ENCODE data around the gene COPG2.
"Not testable (repeated sequence)": the region's sequence is repeated elsewhere in the genome, so short reads cannot be mapped to it uniquely, and the experiment has no call there.

Gene COPG2, protein sequence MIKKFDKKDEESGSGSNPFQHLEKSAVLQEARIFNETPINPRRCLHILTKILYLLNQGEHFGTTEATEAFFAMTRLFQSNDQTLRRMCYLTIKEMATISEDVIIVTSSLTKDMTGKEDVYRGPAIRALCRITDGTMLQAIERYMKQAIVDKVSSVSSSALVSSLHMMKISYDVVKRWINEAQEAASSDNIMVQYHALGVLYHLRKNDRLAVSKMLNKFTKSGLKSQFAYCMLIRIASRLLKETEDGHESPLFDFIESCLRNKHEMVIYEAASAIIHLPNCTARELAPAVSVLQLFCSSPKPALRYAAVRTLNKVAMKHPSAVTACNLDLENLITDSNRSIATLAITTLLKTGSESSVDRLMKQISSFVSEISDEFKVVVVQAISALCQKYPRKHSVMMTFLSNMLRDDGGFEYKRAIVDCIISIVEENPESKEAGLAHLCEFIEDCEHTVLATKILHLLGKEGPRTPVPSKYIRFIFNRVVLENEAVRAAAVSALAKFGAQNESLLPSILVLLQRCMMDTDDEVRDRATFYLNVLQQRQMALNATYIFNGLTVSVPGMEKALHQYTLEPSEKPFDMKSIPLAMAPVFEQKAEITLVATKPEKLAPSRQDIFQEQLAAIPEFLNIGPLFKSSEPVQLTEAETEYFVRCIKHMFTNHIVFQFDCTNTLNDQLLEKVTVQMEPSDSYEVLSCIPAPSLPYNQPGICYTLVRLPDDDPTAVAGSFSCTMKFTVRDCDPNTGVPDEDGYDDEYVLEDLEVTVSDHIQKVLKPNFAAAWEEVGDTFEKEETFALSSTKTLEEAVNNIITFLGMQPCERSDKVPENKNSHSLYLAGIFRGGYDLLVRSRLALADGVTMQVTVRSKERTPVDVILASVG

GRCh38 chr7:130668258-130669084, at the start of gene COPG2:
TSS of gene COPG2 (minus strand) at chr7:130668748. CDS start at chr7:130668668, 80 bp downstream.
- peak; percentile 68 for DNase-seq (ENCODE audit: low read depth)

DNA sequence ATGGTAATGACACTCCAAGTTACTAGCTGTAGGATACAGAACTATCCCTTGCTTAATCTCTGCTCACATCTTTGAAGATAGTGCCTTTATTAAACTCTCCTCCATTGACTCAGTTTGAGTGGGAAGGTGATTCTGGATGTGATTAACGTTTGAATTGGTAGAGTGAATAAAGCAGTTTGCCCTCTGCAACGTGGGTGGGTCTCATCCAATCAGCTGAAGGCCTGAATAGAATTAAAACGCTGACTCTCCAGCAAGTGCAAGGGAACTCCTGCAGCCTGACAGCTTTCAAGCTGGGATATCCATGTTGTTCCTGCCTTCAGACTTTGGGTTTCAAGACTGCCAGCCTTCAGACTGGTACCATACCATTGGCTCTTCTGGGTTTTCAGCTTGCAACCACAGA, 43.9 kb upstream of the COPG2 start:
- DNase-seq (ENCODE audit: low read depth): no peak

- no peak for DNase-seq (ENCODE audit: low read depth)
Measured at GRCh38 chr7:130708766-130709165, 40.2 kb upstream of the COPG2 start.

GRCh38 chr7:130708001-130708400, 39.5 kb upstream of the COPG2 start:
- no peak for DNase-seq (ENCODE audit: low read depth)

DNA sequence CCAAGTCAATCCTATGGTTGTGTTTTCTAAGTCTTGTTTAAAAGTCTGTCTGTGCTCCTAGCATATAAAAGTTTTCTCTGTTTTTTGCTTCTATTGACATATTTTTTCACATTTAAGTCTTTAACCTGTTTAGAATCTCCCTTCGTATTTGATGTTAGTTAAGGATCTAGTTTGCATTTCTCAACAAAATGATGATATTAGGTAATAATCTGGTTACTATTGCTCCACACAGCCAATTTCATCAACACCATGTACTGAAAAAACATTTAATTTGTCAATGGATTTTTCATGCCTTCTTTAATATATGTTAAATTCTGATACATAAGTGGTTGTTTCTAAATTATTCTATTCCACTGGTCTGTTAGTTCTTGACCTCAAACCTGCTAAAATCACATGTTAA, 35.3 kb upstream of the COPG2 start:
- DNase-seq (ENCODE audit: low read depth): no peak

DNA sequence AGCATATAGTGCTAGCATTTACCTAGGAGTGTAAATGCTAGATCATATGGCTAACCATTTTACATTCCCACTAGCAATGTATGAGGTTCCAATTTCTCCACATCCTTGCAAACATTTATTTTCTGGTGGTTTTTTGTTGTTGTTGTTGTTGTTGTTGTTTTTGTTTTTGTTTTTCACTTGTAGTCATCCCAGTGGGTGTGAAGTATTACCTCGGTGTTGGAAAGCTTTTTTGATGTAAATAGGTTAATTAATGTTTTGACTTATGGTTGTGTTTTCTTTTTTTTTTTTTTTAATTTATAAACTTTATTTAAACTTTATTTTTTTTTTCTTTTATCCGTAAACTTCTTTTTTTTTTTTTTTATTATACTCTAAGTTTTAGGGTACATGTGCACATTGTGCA, 33.1 kb upstream of the COPG2 start:
- no peak for DNase-seq (ENCODE audit: low read depth)

GRCh38 chr7:130700760-130701159, 32.2 kb upstream of the COPG2 start:
- DNase-seq (ENCODE audit: low read depth): no peak

GRCh38 chr7:130699686-130700085, 31.1 kb upstream of the COPG2 start:
- DNase-seq (ENCODE audit: low read depth): no peak

DNA sequence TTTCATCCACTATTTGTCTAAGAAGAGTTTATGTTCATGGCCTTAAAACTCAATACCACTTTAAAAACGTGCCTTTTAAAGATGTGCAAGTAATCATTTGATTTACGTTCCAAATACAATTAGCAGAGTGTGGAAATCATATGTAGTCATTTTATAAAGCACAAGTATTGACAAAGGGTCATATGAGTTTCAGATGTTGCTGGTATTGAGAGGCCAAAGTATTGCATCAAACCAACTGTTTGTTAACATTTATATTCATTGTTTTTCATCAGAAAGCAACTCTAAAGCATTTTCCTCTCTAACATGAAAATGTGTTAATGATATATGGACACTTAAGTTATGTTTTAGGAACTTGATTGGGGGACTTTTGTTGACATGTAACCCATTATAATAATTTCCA, 29.3 kb upstream of the COPG2 start:
- DNase-seq (ENCODE audit: low read depth): no peak

DNA sequence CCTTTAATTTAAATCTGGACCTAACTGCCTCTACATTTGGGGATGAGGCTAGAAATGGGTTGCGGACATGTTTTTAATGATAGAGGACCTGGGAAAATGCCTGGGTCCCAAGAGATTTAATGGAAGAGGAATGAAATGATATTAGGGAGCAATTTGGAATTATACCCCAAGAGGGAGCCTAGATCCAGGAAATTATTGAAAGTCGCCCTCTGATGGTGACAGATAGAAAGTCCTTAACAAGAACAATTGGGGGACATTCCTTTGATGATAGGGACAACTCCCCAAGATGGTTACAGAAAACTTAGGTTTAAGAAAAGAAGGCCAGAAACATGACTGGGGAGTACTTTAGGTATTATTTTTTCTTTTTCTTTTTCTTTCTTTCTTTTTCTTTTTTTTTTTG, 27.3 kb upstream of the COPG2 start:
- peak; percentile 18 for DNase-seq (ENCODE audit: low read depth)

- not testable (repeated sequence) for DNase-seq (ENCODE audit: low read depth)
Measured at GRCh38 chr7:130692396-130692795, 23.8 kb upstream of the COPG2 start.

GRCh38 chr7:130689683-130690082, 21.1 kb upstream of the COPG2 start:
- no peak for DNase-seq (ENCODE audit: low read depth)

DNA sequence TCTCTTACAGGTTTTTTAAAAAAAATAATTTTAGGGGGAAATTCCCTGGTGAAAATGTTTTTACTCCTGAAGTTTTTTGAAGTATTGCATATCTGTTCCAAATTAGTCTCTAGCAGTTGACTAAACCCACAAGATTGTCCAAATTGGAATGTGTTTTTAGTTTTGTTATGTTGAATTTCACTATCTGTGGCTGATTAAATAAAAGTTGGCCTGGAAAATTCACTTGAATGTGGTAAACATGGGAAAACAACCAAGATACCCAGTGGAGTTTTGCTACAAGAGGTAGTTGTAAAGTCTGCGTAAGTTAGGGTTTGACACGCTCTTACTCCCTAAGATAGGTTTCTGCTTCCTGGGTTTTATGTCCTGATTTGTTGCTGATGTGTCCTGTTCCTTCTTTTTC, 14.5 kb upstream of the COPG2 start:
- DNase-seq (ENCODE audit: low read depth): no peak

DNA sequence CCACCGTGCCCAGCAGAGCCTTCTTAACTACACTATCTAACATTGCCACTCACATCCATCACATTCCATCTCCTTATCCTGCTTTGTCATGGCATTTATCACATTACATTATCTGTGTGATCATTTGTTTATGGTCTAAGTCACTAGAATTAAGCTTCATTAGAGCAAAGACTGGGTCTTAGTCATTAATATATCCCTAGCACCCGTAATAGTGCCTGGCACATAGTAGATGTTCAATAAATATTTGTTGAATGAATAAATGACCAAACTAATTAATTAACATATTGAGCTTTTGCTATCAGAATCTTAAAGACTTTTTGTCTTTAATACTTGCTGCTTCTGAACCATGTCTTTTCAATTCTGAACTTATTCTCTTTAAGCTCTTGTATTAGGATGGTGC, 5.9 kb upstream of the COPG2 start:
- no peak for DNase-seq (ENCODE audit: low read depth)

GRCh38 chr7:130673066-130673465, 4.5 kb upstream of the COPG2 start:
- no peak for DNase-seq (ENCODE audit: low read depth)

GRCh38 chr7:130672146-130672545, 3.6 kb upstream of the COPG2 start:
- DNase-seq (ENCODE audit: low read depth): no peak

DNA sequence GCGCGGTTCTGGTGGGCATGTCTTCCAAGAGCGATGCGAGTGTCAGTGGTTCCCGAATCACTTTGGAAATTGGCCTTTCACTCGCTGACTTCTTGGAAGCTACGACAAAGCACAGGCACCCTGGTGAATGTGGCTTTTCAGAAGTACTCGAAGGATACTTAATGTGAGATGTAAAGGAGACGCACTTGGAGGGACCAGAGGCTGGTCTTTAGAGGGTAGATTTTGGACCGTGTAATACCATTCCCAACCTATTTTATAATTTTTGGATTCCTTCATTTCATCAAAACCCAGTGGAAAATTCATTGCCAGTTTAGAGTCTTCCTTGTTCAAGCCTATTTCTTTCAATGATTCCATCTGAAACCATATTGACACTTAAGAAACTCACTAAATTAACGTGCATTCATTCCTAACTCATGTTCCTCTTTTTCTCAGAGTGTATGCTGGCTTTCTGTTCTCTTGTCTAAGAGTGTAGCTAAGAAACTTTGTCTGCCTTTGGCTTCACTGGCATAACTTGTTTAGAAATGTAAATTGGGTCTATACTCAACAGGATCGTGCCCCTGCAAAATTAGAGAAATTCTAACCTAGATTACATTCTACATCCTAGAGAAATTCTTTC, 645 bp upstream of the COPG2 start:
- no peak for DNase-seq (ENCODE audit: low read depth)

GRCh38 chr7:130667593-130668257, 823 bp downstream of the COPG2 start:
- no peak for DNase-seq (ENCODE audit: low read depth)

DNA sequence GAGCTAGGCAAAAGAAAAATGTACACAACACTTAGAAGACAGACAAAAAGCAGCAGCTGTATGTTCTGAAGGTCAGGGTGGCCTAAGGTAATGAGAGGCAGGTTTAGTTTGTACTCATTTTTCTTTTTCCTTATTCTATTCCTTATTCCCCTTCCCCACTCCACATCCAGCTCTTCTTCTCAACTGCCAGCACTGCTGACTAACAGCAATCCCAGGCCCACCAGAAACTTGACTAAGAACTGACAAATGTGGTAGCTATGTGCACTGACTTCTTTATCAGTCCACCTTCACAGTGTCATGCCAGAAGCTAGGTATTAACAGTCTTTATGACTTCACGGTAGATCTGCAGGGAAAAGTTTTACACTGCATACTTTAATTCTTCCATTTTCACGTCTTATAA, 6.1 kb downstream of the COPG2 start:
- no peak for DNase-seq (ENCODE audit: low read depth)

GRCh38 chr7:130655286-130655685, 13.3 kb downstream of the COPG2 start:
- no peak for DNase-seq (ENCODE audit: low read depth)

- DNase-seq (ENCODE audit: low read depth): no peak
Measured at GRCh38 chr7:130654850-130655249, 13.7 kb downstream of the COPG2 start.
